H1 (cell line): Measurements from ENCODE around the gene ATG7. TPM values are rescaled to one million over a fixed set of nuclear protein-coding genes. Genes with fewer than 3 reads are reported as not detected.

ENCODE experiments used
- CTCF ChIA-PET: fragments of 300-600 bp; sonication (Branson Sonifier 250); formaldehyde crosslinking; loops from one replicate; lab custom pipeline; 2021; ENCODE audit not compliant: partially characterized antibody; lab: Charles Lee
- POLR2A ChIA-PET: fragments of 300-600 bp; sonication (Branson Sonifier 250); formaldehyde crosslinking; loops from one replicate; lab custom pipeline; 2021; ENCODE audit warnings: inconsistent platforms; ENCODE audit not compliant: partially characterized antibody; lab: Charles Lee
- DNase-seq, 2 experiments: peaks; one replicate each; pipeline versions ENCODE4 v3.0.0 to v3.0.0-alpha.2; 2010 to 2022; ENCODE audit warnings: low spot score in 2 of 2, low read depth in 1 of 2, mixed read lengths in 1 of 2
- FAIRE-seq: peaks from 2 replicates; lab custom pipeline; 2011; peaks lifted over from hg19 to GRCh38; lab: Jason Lieb, UNC
- H2AFZ ChIP-seq: 2 replicates; pipeline ENCODE4 v1.8.1; 2012; ENCODE audit warnings: low read length, inconsistent platforms
- H2AK5ac ChIP-seq: 2 replicates; pipeline ENCODE4 v1.6.1; 2013; ENCODE audit warnings: low read depth, low read length
- H2BK120ac ChIP-seq: replicated peaks from 2 replicates; pipeline ENCODE3; 2013; ENCODE audit warnings: low read depth, low read length, inconsistent platforms
- H2BK12ac ChIP-seq: 2 replicates; pipeline ENCODE4 v1.6.1; 2013; ENCODE audit warnings: low read depth, low read length
- H2BK15ac ChIP-seq: 2 replicates; pipeline ENCODE4 v1.6.1; 2013; ENCODE audit warnings: low read length
- H2BK20ac ChIP-seq: 2 replicates; pipeline ENCODE4 v1.6.1; 2013; ENCODE audit warnings: low read length
- H2BK5ac ChIP-seq: 2 replicates; pipeline ENCODE4 v1.6.1; 2013; ENCODE audit warnings: low read depth, low read length
- H3K14ac ChIP-seq: 2 replicates; pipeline ENCODE4 v1.6.1; 2013; ENCODE audit warnings: inconsistent platforms; ENCODE audit not compliant: insufficient read length
- H3K18ac ChIP-seq: 2 replicates; pipeline ENCODE4 v1.6.1; 2013; ENCODE audit warnings: low read length; ENCODE audit errors: extremely low read depth
- H3K23ac ChIP-seq: 2 replicates; pipeline ENCODE4 v1.6.1; 2013; ENCODE audit warnings: inconsistent platforms; ENCODE audit not compliant: insufficient read length
- H3K23me2 ChIP-seq: 2 replicates; pipeline ENCODE4 v1.6.1; 2013; ENCODE audit warnings: low read depth, low read length
- H3K27ac ChIP-seq: 2 replicates; pipeline ENCODE4 v1.6.1; 2011; ENCODE audit warnings: low read depth, low read length, inconsistent platforms
- H3K27me3 ChIP-seq, 4 experiments: replicated peaks in 1 of 4; 1 replicate in 1 of 4; 2 replicates in 3 of 4; pipeline versions ENCODE4 v1.6.1 to v1.8.1; 2011 to 2013; ENCODE audit warnings: low read length in 3 of 4, mild to moderate bottlenecking in 3 of 4, inconsistent platforms in 2 of 4, mixed read lengths in 2 of 4, moderate library complexity in 1 of 4; ENCODE audit not compliant: control insufficient read depth in 3 of 4, insufficient read depth in 3 of 4; ENCODE audit errors: extremely low read depth in 1 of 4
- H3K36me3 ChIP-seq, 4 experiments: 2 replicates each; pipeline versions ENCODE4 v1.6.1 to v1.8.1; 2011 to 2013; ENCODE audit warnings: mild to moderate bottlenecking in 4 of 4, low read length in 3 of 4, moderate library complexity in 2 of 4, control low read depth in 1 of 4, inconsistent platforms in 1 of 4; ENCODE audit not compliant: insufficient read depth in 4 of 4, control insufficient read depth in 2 of 4
- H3K4ac ChIP-seq: replicated peaks from 2 replicates; pipeline ENCODE3; 2013; ENCODE audit warnings: low read length, low read depth, mixed read lengths, inconsistent platforms; ENCODE audit not compliant: insufficient read length
- H3K4me1 ChIP-seq, 4 experiments: replicated peaks in 1 of 4; 1 replicate in 1 of 4; 2 replicates in 3 of 4; pipeline versions ENCODE4 v1.6.1 to v1.8.1; 2011 to 2013; ENCODE audit warnings: low read length in 3 of 4, inconsistent platforms in 2 of 4, mixed read lengths in 1 of 4; ENCODE audit not compliant: insufficient read depth in 4 of 4, control insufficient read depth in 3 of 4
- H3K4me2 ChIP-seq, 2 experiments: 2 replicates each; pipeline versions ENCODE4 v1.6.1 to v1.8.1; 2011 to 2013; ENCODE audit warnings: low read depth in 2 of 2, low read length in 2 of 2, control low read depth in 1 of 2, inconsistent platforms in 1 of 2, mild to moderate bottlenecking in 1 of 2; ENCODE audit not compliant: insufficient read depth in 1 of 2
- H3K4me3 ChIP-seq, 4 experiments: fragments of 200-600, 300-600 bp in 1 of 4; sonication (generic), shearing (Covaris generic), sonication (Bioruptor Twin) in 1 of 4; 2 replicates each; pipeline versions ENCODE4 v1.5.1 to v1.8.1; 2011 to 2016; ENCODE audit warnings: low read length in 4 of 4, low read depth in 3 of 4, control low read depth in 2 of 4, inconsistent platforms in 2 of 4, mild to moderate bottlenecking in 2 of 4, mixed read lengths in 1 of 4, moderate library complexity in 1 of 4; ENCODE audit not compliant: insufficient read depth in 2 of 4; ENCODE audit errors: extremely low read depth in 1 of 4
- H3K56ac ChIP-seq: replicated peaks from 2 replicates; pipeline ENCODE3; 2013; ENCODE audit warnings: low read depth, mild to moderate bottlenecking, mixed read lengths, low read length, inconsistent platforms; ENCODE audit not compliant: insufficient read length
- H3K79me1 ChIP-seq: 2 replicates; pipeline ENCODE4 v1.6.1; 2013; ENCODE audit warnings: low read depth, low read length, control low read depth
- H3K79me2 ChIP-seq, 2 experiments: 2 replicates each; pipeline versions ENCODE4 v1.6.1 to v1.8.1; 2012 to 2013; ENCODE audit warnings: low read length in 2 of 2, mild to moderate bottlenecking in 2 of 2, inconsistent platforms in 1 of 2; ENCODE audit not compliant: insufficient read depth in 2 of 2, control insufficient read depth in 1 of 2
- H3K9ac ChIP-seq, 4 experiments: replicated peaks in 1 of 4; 1 replicate in 1 of 4; 2 replicates in 3 of 4; pipeline versions ENCODE4 v1.6.1 to v1.8.1; 2011 to 2013; ENCODE audit warnings: low read depth in 3 of 4, low read length in 3 of 4, control low read depth in 2 of 4, mild to moderate bottlenecking in 2 of 4, moderate library complexity in 2 of 4, inconsistent platforms in 1 of 4; ENCODE audit errors: extremely low read depth in 1 of 4
- H3K9me3 ChIP-seq, 2 experiments: 2 replicates each; pipeline versions ENCODE4 v1.6.1 to v1.8.1; 2012 to 2013; ENCODE audit warnings: mild to moderate bottlenecking in 2 of 2, moderate library complexity in 2 of 2, control low read depth in 1 of 2, inconsistent platforms in 1 of 2, low read depth in 1 of 2, low read length in 1 of 2, mixed read lengths in 1 of 2; ENCODE audit not compliant: insufficient read depth in 2 of 2
- H4K20me1 ChIP-seq, 2 experiments: replicated peaks in 1 of 2; 2 replicates each; pipeline versions ENCODE3 to v1.8.1; 2011 to 2013; ENCODE audit warnings: inconsistent platforms in 2 of 2, low read length in 2 of 2, mild to moderate bottlenecking in 1 of 2; ENCODE audit not compliant: insufficient read depth in 2 of 2, control insufficient read depth in 1 of 2
- H4K5ac ChIP-seq: 2 replicates; pipeline ENCODE4 v1.6.1; 2013; ENCODE audit warnings: low read length, low read depth, mixed read lengths, inconsistent platforms; ENCODE audit not compliant: insufficient read length
- H4K8ac ChIP-seq: 2 replicates; pipeline ENCODE4 v1.8.0; 2013; ENCODE audit warnings: mild to moderate bottlenecking, moderate library complexity, low read length, inconsistent platforms; ENCODE audit not compliant: insufficient read depth; ENCODE audit errors: extremely low read depth
- H4K91ac ChIP-seq: replicated peaks from 2 replicates; pipeline ENCODE3; 2013; ENCODE audit warnings: low read length, mixed read lengths, inconsistent platforms; ENCODE audit not compliant: insufficient read length
- CEBPB ChIP-seq: IDR thresholded peaks from 2 replicates; pipeline ENCODE4 v1.6.1; 2012; ENCODE audit warnings: low read depth, low read length
- MAFK ChIP-seq: IDR thresholded peaks from 2 replicates; pipeline ENCODE4 v1.6.1; 2012; ENCODE audit warnings: low read depth, mild to moderate bottlenecking, improper control_type of control experiment, low read length
- WGBS, 2 experiments: shearing (Covaris generic) in 1 of 2; methylation state at CpG; one replicate each; pipeline versions ENCODE4 v1.1.6 to v1.1.7; 2013 to 2015; ENCODE audit warnings: low lambda C conversion rate in 2 of 2, mixed read lengths in 2 of 2, inconsistent platforms in 1 of 2, low coverage in 1 of 2, missing lambda C conversion rate in 1 of 2; ENCODE audit not compliant: insufficient replicate concordance in 2 of 2, insufficient coverage in 1 of 2, insufficient read length in 1 of 2; ENCODE audit errors: extremely low coverage in 1 of 2, missing lambda C conversion rate in 1 of 2; 5-methylcytosine and 5-hydroxymethylcytosine counted together
- polyA plus RNA-seq, 7 experiments: library from polyadenylated mRNA; depleted of rRNA in 3 of 7; stranded (reverse) in 5 of 7; unstranded in 2 of 7; fragments of >200 nt in 5 of 7; fragments of 200-250 nt in 2 of 7; gene quantifications; 1 replicate in 5 of 7; 2 replicates in 1 of 7; 4 replicates in 1 of 7; pipeline versions ENCODE4 v1.2.1 to v1.2.3, GENCODE V29; 2011 to 2013; ENCODE audit warnings: missing spikeins in 2 of 7, mixed read lengths in 2 of 7
- total RNA-seq: library from RNA; stranded (reverse); fragmentation: NEBNext Ultra II Directional; extraction: Animal tissue kit (Norgen Biotek cat#: 25700); gene quantifications from 2 replicates; pipeline ENCODE4 v1.2.1, GENCODE V29; 2021

ATG7 gene
- total and polyA plus RNA-seq, 2 of the 8 experiments (the other 6 are each of a cell fraction or from before 2014, with no cell fraction given), result 15.0 to 19.1 TPM

DNA sequence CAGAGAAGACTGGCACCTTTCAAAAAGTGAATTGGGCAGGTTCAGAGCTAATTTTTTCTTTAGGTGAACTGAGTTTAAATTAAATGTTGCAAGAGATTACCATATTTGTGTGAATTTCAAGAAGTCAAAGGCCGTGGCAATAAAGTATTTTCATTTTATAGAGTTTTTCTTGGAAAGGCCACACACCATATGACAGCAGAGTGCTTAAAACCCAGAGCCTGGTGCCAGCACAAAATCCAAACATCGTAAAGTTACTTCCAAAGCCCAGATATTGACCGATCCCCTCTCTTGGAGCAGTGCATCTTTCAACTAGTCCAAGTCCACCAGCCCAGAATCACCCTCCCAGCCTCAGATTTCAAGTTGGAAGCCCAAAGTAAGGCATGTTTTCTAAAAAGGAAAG, 207.0 kb downstream of the ATG7 start:
- Histone ChIP-seq H3K56ac (no peak overlapping the region), H3K23me2 (no peaks in the 10 kb centered on the region), H2BK12ac (no peak overlapping the region), H2BK20ac (no peak overlapping the region), H4K8ac (no peak overlapping the region), H3K79me2 (no peaks in the 10 kb centered on the region), H3K4ac (no peak overlapping the region), H3K27ac (no peak overlapping the region), H3K36me3 (no peaks in the 10 kb centered on the region), H2BK15ac (no peak overlapping the region), H2BK5ac (no peak overlapping the region), H3K4me2 (no peak overlapping the region), H3K9ac (no peak overlapping the region), H3K14ac (no peak overlapping the region), H3K79me1 (no peaks in the 10 kb centered on the region), H2BK120ac (no peak overlapping the region), H3K23ac (no peak overlapping the region), H4K91ac (no peak overlapping the region), H4K20me1 (no peaks in the 10 kb centered on the region), H2AK5ac (no peak overlapping the region), H3K4me1 (peaks cover 5 to 19% (median 17%) of the 10 kb centered on the region in 4 experiments), H2AFZ (no peak overlapping the region), H3K27me3 (no peaks in the 10 kb centered on the region), H3K4me3 (no peak overlapping the region), H3K9me3 (no peaks in the 10 kb centered on the region), H4K5ac (no peak overlapping the region), H3K18ac (no peak overlapping the region)
- DNase-seq (no peak), FAIRE-seq (no peak)
- no peak for TF ChIP-seq MAFK
- no peak for TF ChIP-seq CEBPB
- CTCF ChIA-PET, result interaction anchor here (0.9 kb wide), 1 partner anchor 76 kb away, joined by 3 read pairs; no protein-coding TSS in a partner anchor
- POLR2A ChIA-PET, result no interaction called here
- WGBS, 2 experiments, result 90% methylated on average over 3 of the region's 3 CpGs; no CpG with 5 or more reads in 1 of the 2 experiments
